Breast epithelium (tissue), 4 donors: ENCODE results near the gene SLF2. TPM values are rescaled to one million over a fixed set of nuclear protein-coding genes. Genes with fewer than 3 reads are reported as not detected.

Experiments
- DNase-seq, 2 donors: peaks; one replicate each; pipeline ENCODE4 v3.0.0-alpha.2; 2019; ENCODE audit warnings: low spot score in 2 of 2
- H3K27ac ChIP-seq, 2 donors: fragments of 200-600 bp; sonication (generic) in 1 of 2; one replicate each; pipeline ENCODE4 v1.5.1; 2016 to 2019; ENCODE audit warnings: mild to moderate bottlenecking in 1 of 2
- H3K27me3 ChIP-seq, 2 donors: fragments of 200-600 bp; sonication (generic) in 1 of 2; one replicate each; pipeline versions ENCODE4 v1.5.1 to v1.6.0; 2017 to 2019; ENCODE audit warnings: control low read depth in 1 of 2, mild to moderate bottlenecking in 1 of 2
- H3K36me3 ChIP-seq: fragments of 200-600 bp; one replicate; pipeline ENCODE4 v1.5.1; 2019
- H3K4me1 ChIP-seq, 2 donors: fragments of 200-600 bp; sonication (generic); one replicate each; pipeline ENCODE4 v1.5.1; 2016 to 2019; ENCODE audit warnings: control low read depth in 1 of 2
- H3K4me3 ChIP-seq, 3 donors: fragments of 200-600 bp; sonication (generic); 1 replicate in 2 of 3; 2 replicates in 1 of 3; pipeline ENCODE4 v1.5.1; 2016 to 2019; ENCODE audit warnings: mild to moderate bottlenecking in 3 of 3, moderate library complexity in 2 of 3
- H3K9me3 ChIP-seq, 2 donors: fragments of 200-600 bp; sonication (generic) in 1 of 2; one replicate each; pipeline ENCODE4 v1.5.1; 2016 to 2019; ENCODE audit warnings: control low read depth in 1 of 2
- POLR2A ChIP-seq: fragments of 450-650 bp; IDR thresholded peaks from one replicate; pipeline ENCODE4 v1.6.1; 2016; ENCODE audit warnings: antibody characterized with exemption, mild to moderate bottlenecking, moderate library complexity
- POLR2AphosphoS5 ChIP-seq, 3 donors: sonication (generic); formaldehyde crosslinking; IDR thresholded peaks; one replicate each; pipeline ENCODE4 v1.6.1; 2017; ENCODE audit warnings: antibody characterized with exemption in 3 of 3
- intact Hi-C: fragments of 100-400 bp; cut with DNase I; formaldehyde crosslinking; loops from one replicate; pipeline ENCODE4 v1.15.1; 2023; ENCODE audit warnings: low total_unique reads
- total RNA-seq, 3 donors: library from RNA; depleted of rRNA; stranded (reverse); fragments of >200 nt; gene quantifications; one replicate each; pipeline ENCODE4 v1.1.0, GENCODE V29; 2016
- TF ChIP-seq, protein P1 (sequence below), 3 donors: fragments of 450-650 bp; IDR thresholded peaks; one replicate each; pipeline ENCODE4 v1.5.1; 2016 to 2017; ENCODE audit warnings: antibody characterized with exemption in 3 of 3, mild to moderate bottlenecking in 3 of 3, moderate library complexity in 3 of 3

Gene SLF2
- total RNA-seq, 3 donors from 2014 or later = 24.8 to 34.2 (median 31.8) TPM

DNA sequence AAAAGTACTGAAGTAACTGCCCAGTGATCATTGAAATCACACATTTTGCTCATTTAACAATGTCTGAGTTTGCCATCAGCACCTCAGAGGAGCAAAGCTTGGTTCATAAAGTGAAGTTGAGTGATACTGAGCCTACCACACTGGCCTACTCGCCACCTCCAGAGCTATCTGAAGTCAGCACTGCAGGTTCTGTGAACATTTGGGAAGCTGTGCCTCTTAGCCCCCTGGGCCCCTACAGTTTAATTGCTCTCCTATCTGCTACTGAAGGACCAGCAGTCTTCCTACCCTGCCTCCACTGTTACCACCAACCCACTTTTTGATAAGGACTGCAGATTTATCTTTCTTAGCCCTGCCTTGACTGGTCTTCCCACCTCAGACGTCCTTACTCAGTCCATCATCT is 54.6 kb downstream of the SLF2 start:
- Histone ChIP-seq H3K9me3 (no peaks in the 10 kb centered on the region), H3K27ac (no peak overlapping the region), H3K4me1 (no peaks in the 10 kb centered on the region), H3K4me3 (no peak overlapping the region), H3K27me3 (no peaks in the 10 kb centered on the region), H3K36me3 (no peaks in the 10 kb centered on the region)
- no peak for DNase-seq
- TF ChIP-seq POLR2A = no peak
- intact Hi-C loops = no loop called here

- no peak for TF ChIP-seq POLR2A
- TF ChIP-seq, protein P1, sequence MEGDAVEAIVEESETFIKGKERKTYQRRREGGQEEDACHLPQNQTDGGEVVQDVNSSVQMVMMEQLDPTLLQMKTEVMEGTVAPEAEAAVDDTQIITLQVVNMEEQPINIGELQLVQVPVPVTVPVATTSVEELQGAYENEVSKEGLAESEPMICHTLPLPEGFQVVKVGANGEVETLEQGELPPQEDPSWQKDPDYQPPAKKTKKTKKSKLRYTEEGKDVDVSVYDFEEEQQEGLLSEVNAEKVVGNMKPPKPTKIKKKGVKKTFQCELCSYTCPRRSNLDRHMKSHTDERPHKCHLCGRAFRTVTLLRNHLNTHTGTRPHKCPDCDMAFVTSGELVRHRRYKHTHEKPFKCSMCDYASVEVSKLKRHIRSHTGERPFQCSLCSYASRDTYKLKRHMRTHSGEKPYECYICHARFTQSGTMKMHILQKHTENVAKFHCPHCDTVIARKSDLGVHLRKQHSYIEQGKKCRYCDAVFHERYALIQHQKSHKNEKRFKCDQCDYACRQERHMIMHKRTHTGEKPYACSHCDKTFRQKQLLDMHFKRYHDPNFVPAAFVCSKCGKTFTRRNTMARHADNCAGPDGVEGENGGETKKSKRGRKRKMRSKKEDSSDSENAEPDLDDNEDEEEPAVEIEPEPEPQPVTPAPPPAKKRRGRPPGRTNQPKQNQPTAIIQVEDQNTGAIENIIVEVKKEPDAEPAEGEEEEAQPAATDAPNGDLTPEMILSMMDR (IDR thresholded peaks at IDR 0.05) = no peak
- TF ChIP-seq POLR2AphosphoS5 (IDR thresholded peaks at IDR 0.05) = no peak
- Histone ChIP-seq H3K4me1 (no peaks in the 10 kb centered on the region), H3K4me3 (peak overlapping the region in 1 of 3 donors; percentile 74), H3K36me3 (no peaks in the 10 kb centered on the region), H3K27ac (no peak overlapping the region), H3K9me3 (no peaks in the 10 kb centered on the region), H3K27me3 (no peaks in the 10 kb centered on the region)
- intact Hi-C loops = no loop called here
- DNase-seq = no peak
Measured at GRCh38 chr10:100968062-100968736, 55.4 kb downstream of the SLF2 start.

DNA sequence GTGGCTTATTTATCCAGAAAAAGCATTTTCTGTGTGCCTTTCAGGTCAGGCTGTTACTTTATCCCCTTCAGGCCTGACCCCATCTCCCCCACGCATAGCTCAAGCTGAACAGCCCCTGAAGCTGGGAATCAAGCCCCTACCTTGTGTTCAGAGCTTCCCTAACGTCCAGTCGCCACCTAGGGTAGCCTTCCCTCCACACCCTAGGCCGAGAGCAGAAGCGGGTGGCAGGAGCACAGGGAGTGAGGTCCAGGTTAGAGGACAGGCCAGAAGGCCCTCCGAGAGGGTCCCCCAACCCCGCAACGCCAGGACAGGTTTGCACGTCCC is 56.1 kb downstream of the SLF2 start:
- Histone ChIP-seq H3K9me3 (no peaks in the 10 kb centered on the region), H3K36me3 (no peaks in the 10 kb centered on the region), H3K27ac (no peak overlapping the region), H3K27me3 (no peaks in the 10 kb centered on the region), H3K4me1 (no peaks in the 10 kb centered on the region), H3K4me3 (peak overlapping the region; percentile 46 to 74 (median 71))
- DNase-seq = no peak
- intact Hi-C loops = no loop called here
- TF ChIP-seq POLR2AphosphoS5 (IDR thresholded peaks at IDR 0.05) (no peak), POLR2A (no peak)
- TF ChIP-seq, protein P1 (IDR thresholded peaks at IDR 0.05) = no peak

DNA sequence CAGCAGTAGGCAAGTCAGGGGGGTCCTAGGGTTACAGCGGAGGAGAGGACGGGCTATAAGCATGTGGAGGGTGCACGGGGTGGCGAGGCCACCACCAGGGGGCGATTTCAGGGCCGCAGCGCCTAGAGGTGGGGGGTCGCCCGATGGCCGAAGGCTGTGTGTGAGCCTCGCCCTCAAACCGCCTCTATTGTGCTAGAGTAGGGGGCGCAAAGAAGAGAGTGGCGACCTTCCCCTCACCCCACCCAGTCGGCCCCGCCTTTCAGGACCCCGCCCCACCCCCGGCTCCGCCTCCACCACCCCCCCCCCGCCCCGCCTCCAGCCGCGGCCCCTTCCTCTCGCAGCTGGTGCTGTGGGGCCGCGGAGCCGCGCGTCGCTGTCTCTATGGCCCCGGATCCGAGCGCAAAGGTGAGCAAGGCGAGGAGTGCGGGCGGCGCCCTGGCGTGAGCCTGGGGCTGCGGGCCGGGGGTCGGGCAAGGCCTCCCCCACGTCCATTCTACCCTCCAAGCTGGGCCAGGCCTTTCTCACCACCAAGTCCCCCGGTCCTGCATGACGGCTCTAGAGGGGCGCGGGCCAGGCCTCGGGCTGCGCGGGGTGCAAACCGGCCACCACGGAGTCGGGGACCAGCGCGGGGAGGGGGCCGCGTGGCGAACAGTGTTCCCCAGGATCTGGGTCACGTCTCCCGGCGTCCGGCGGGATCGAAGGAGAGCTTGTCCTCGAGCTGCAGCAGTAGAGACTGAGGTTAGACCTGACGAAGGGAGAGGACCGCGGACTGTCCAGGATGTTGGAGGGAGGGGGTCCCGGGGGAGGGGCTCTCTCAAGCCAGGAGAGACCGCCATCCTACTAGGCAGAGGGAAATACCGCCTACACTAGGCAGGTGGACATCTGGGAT is 56.7 kb downstream of the SLF2 start, which contains the start of gene SEMA4G:
Gene SEMA4G, plus strand, starts transcription at position 318 of the 889 bp plus-strand sequence. CDS start 3,409 bp downstream, outside the sequence.
- no peak for DNase-seq
- Histone ChIP-seq H3K36me3 (no peaks in the 10 kb centered on the region), H3K9me3 (no peaks in the 10 kb centered on the region), H3K27me3 (no peaks in the 10 kb centered on the region), H3K27ac (no peak within 1 kb of the TSS), H3K4me1 (no peaks in the 10 kb centered on the region), H3K4me3 (peak within 1 kb of the TSS; percentile 46 to 74 (median 71))
- intact Hi-C loops = no loop called here
- TF ChIP-seq, protein P1 (IDR thresholded peaks at IDR 0.05) = peak; percentile 48 to 55 (median 54)
- no peak for TF ChIP-seq POLR2A
- no peak for TF ChIP-seq POLR2AphosphoS5 (IDR thresholded peaks at IDR 0.05)

- Histone ChIP-seq H3K36me3 (no peaks in the 10 kb centered on the region), H3K4me3 (peak overlapping the region; percentile 46 to 74 (median 71)), H3K27me3 (no peaks in the 10 kb centered on the region), H3K27ac (no peak overlapping the region), H3K9me3 (no peaks in the 10 kb centered on the region), H3K4me1 (no peaks in the 10 kb centered on the region)
- TF ChIP-seq, protein P1 (IDR thresholded peaks at IDR 0.05) = no peak
- TF ChIP-seq POLR2A (no peak), POLR2AphosphoS5 (IDR thresholded peaks at IDR 0.05) (no peak)
- peak in 1 of 2 donors; percentile 20 for DNase-seq
- intact Hi-C loops = no loop called here
Measured at GRCh38 chr10:100970076-100970913, 57.5 kb downstream of the SLF2 start.
